ENCODE data around the gene SELENOT.

- TF ChIP-seq CTCF (conservative IDR thresholded peaks at IDR 0.05 in 1 of 2, IDR thresholded peaks at IDR 0.05 in 1 of 2; ENCODE audit: extremely low read depth in 1 of 2, insufficient read depth in 1 of 2, low read depth in 1 of 2, low read length in 2 of 2) (no peak), EZH2 (IDR thresholded peaks at IDR 0.05; ENCODE audit: borderline replicate concordance, low read length) (no peak)
Observed at GRCh38 chr3:150582620-150583019, 20.5 kb upstream of the SELENOT start.

Data from mammary epithelial cell (primary cell).